GM23338 (cell line): ENCODE data around the gene MYCBPAP. TPM values are rescaled to one million over a fixed set of nuclear protein-coding genes. Genes with fewer than 3 reads are reported as not detected.

Experiments used
- ETS1 ChIP-seq: IDR thresholded peaks from 2 replicates; pipeline ENCODE4 v1.6.1; 2016; ENCODE audit warnings: antibody characterized with exemption
- EZH2phosphoT487 ChIP-seq: fragments of 200-600 bp; sonication (generic); IDR thresholded peaks from one replicate; pipeline ENCODE4 v1.8.1; 2018; ENCODE audit warnings: antibody characterized with exemption; ENCODE audit not compliant: unreplicated experiment
- REST ChIP-seq: IDR thresholded peaks from one replicate; pipeline ENCODE4 v1.6.1; 2018; ENCODE audit warnings: antibody characterized with exemption; ENCODE audit not compliant: unreplicated experiment
- ZNF462 ChIP-seq: fragments of 250-450 bp; sonication (Bioruptor Pico); IDR thresholded peaks from 2 replicates; pipeline ENCODE4 v1.5.0; 2020; ENCODE audit warnings: mild to moderate bottlenecking, moderate library complexity
- polyA plus RNA-seq: library from polyadenylated mRNA; unstranded; fragments of >200 nt; fragmentation: Nextera tagmentation; extraction: Ambion mirVana; gene quantifications from 2 replicates; pipeline ENCODE4 v1.2.1, GENCODE V29; 2016
- total RNA-seq: library from RNA; depleted of rRNA; stranded (reverse); fragments of >200 nt; shearing (Covaris generic); gene quantifications from 2 replicates; pipeline ENCODE4 v1.2.3, GENCODE V29; 2014

MYCBPAP gene
- total and polyA plus RNA-seq, 2 experiments from 2014 or later: 0.63 to 1.7 TPM

- no peak for TF ChIP-seq ZNF462 (CRISPR knock-in tag)
- no peak for TF ChIP-seq EZH2phosphoT487
- no peak for TF ChIP-seq ETS1
- TF ChIP-seq REST: no peak
Observed at GRCh38 chr17:50563092-50563511, 54.9 kb downstream of the MYCBPAP start (continued).
